ENCODE data around the gene CHID1. TPM values are rescaled to one million over a fixed set of nuclear protein-coding genes. Genes with fewer than 3 reads are reported as not detected.

CHID1 gene
- total and polyA plus RNA-seq, 2 donors = 17.8 to 35.7 TPM

DNA sequence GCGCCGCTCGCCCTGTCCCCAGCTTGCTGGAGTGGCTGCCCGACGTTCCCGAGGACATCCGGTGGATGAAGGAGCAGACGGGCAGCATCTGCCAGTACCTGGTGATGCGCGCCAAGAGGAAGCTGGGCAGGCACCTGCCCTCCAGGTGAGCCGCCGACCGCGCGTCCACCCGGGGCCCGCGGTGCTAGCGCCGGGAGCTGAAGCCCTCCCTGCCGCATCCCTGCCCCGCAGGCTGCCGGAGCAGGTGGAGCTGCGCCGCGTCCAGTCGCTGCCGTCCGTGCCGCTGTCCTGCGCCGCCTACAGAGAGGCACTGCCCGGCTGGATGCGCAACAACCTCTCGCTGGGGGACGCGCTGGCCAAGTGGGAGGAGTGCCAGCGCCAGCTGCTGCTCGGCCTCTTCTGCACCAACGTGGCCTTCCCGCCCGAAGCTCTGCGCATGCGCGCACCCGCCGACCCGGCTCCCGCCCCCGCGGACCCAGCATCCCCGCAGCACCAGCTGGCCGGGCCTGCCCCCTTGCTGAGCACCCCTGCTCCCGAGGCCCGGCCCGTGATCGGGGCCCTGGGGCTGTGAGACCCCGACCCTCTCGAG lies 86.2 kb downstream of the CHID1 start:
- 97% methylated on average over 59 of the region's 59 CpGs for WGBS
- no peak for DNase-seq (ENCODE audit: low read depth in 6 of 9, low spot score in 9 of 9)
- no peak overlapping the region for H3K4me3 ChIP-seq (ENCODE audit: low read length in 2 of 2)
- H3K27ac ChIP-seq (ENCODE audit: low read depth in 1 of 2, low read length in 1 of 2) = no peak overlapping the region
- H3K9me3 ChIP-seq (ENCODE audit: control insufficient read depth in 2 of 2, insufficient read depth in 1 of 2, low read length in 1 of 2) = peaks cover 0 to 7% of the 10 kb centered on the region in 2 donors
- H3K4me1 ChIP-seq (ENCODE audit: control insufficient read depth in 2 of 2, insufficient read depth in 2 of 2, low read length in 2 of 2) = peaks cover 16 to 63% of the 10 kb centered on the region in 2 donors
- H3K27me3 ChIP-seq (ENCODE audit: control insufficient read depth in 2 of 2, insufficient read depth in 1 of 2, low read length in 1 of 2) = peaks cover 33 to 44% of the 10 kb centered on the region in 2 donors
- H3K36me3 ChIP-seq (ENCODE audit: control insufficient read depth in 2 of 2, insufficient read depth in 2 of 2, low read length in 1 of 2) = peaks cover 18 to 41% of the 10 kb centered on the region in 2 donors

DNA sequence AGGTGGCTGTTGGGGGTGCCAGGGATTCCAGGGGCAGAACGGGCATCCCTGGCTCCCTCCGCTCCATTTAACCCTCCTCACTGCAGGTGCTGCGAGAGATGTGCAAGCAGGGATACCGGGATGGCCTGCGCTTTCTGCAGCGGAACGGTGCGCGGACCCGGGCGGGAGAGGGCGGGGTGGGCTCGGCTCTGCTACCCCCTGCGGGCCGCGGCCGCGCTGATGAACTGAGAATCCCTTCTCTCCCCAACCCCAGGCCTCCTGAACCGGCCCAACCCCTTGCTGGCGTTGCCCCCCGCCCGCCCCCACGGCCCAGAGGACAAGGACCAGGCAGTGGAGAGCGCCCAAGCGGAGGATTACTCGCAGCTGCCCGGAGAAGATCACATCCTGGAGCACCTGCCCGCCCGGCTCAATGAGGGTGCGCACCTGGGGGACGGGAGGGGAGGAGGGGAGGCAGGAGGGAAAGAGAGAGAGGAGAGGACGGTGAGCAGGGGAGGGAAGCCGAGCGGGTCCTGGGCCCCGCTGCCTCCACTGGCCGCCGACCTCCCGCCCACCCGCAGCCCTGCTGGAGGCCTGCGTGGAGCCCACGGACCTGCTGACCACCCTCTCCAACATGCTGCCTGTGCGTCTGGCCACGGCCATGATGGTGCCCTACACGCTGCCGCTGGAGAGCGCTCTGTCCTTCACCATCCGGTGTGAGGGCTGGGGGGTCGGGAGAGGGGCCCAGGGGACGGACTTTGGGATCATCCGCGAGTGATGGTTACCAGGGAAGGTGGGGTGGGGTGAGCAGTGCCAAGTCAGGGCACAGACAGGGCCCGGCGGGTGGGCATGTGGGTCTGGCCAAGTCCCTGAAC lies 86.9 kb downstream of the CHID1 start:
- peaks cover 18 to 41% of the 10 kb centered on the region in 2 donors for H3K36me3 ChIP-seq (ENCODE audit: control insufficient read depth in 2 of 2, insufficient read depth in 2 of 2, low read length in 1 of 2)
- peaks cover 16 to 62% of the 10 kb centered on the region in 2 donors for H3K4me1 ChIP-seq (ENCODE audit: control insufficient read depth in 2 of 2, insufficient read depth in 2 of 2, low read length in 2 of 2)
- peaks cover 25 to 37% of the 10 kb centered on the region in 2 donors for H3K27me3 ChIP-seq (ENCODE audit: control insufficient read depth in 2 of 2, insufficient read depth in 1 of 2, low read length in 1 of 2)
- H3K9me3 ChIP-seq (ENCODE audit: control insufficient read depth in 2 of 2, insufficient read depth in 1 of 2, low read length in 1 of 2) = peaks cover 0 to under 1% of the 10 kb centered on the region in 2 donors
- DNase-seq (ENCODE audit: low read depth in 6 of 9, low spot score in 9 of 9) = no peak
- H3K27ac ChIP-seq (ENCODE audit: low read depth in 1 of 2, low read length in 1 of 2) = no peak overlapping the region
- WGBS = 97% methylated on average over 53 of the region's 53 CpGs
- H3K4me3 ChIP-seq (ENCODE audit: low read length in 2 of 2) = no peak overlapping the region

DNA sequence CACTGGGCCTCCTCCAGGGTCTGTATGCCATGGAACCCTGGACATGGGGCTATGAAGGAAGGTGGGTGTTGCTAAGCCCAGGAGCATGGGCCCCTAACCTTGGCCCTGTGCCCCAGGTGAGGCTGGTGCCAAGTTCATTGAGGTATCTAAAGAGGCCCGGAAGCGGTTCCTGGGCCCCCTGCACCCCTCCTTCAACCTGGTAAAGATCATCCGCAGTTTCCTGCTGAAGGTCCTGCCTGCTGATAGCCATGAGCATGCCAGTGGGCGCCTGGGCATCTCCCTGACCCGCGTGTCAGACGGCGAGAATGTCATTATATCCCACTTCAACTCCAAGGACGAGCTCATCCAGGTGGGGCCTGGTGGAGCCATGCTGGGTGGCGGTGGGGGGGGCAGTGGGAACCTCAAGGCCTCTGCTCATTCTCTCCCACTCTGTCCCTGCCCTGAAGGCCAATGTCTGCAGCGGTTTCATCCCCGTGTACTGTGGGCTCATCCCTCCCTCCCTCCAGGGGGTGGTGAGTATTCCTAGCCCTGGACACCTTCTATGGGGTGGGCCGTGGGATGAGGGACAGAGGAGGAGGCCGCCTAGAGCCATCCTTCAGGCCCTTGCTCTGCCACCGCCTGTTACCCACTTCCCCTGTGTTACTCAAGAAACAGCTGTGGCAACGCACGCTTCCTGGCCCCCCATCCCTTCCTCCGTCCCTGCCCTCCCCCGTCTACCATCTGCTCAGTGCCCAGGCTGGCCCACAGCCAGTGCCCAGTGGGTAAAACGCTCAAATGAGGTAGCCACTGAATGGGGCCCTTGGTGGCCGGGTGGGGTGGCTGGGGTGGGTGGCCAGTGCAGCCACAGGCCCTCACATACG lies 88.9 kb downstream of the CHID1 start:
- WGBS = 82% methylated on average over 22 of the region's 22 CpGs
- peaks cover 7 to 18% of the 10 kb centered on the region in 2 donors for H3K27me3 ChIP-seq (ENCODE audit: control insufficient read depth in 2 of 2, insufficient read depth in 1 of 2, low read length in 1 of 2)
- H3K9me3 ChIP-seq (ENCODE audit: control insufficient read depth in 2 of 2, insufficient read depth in 1 of 2, low read length in 1 of 2) = no peaks in the 10 kb centered on the region
- H3K4me3 ChIP-seq (ENCODE audit: low read length in 2 of 2) = no peak overlapping the region
- H3K36me3 ChIP-seq (ENCODE audit: control insufficient read depth in 2 of 2, insufficient read depth in 2 of 2, low read length in 1 of 2) = peaks cover 18 to 41% of the 10 kb centered on the region in 2 donors
- peaks cover 12 to 47% of the 10 kb centered on the region in 2 donors for H3K4me1 ChIP-seq (ENCODE audit: control insufficient read depth in 2 of 2, insufficient read depth in 2 of 2, low read length in 2 of 2)
- no peak for DNase-seq (ENCODE audit: low read depth in 6 of 9, low spot score in 9 of 9)
- no peak overlapping the region for H3K27ac ChIP-seq (ENCODE audit: low read depth in 1 of 2, low read length in 1 of 2)

DNA sequence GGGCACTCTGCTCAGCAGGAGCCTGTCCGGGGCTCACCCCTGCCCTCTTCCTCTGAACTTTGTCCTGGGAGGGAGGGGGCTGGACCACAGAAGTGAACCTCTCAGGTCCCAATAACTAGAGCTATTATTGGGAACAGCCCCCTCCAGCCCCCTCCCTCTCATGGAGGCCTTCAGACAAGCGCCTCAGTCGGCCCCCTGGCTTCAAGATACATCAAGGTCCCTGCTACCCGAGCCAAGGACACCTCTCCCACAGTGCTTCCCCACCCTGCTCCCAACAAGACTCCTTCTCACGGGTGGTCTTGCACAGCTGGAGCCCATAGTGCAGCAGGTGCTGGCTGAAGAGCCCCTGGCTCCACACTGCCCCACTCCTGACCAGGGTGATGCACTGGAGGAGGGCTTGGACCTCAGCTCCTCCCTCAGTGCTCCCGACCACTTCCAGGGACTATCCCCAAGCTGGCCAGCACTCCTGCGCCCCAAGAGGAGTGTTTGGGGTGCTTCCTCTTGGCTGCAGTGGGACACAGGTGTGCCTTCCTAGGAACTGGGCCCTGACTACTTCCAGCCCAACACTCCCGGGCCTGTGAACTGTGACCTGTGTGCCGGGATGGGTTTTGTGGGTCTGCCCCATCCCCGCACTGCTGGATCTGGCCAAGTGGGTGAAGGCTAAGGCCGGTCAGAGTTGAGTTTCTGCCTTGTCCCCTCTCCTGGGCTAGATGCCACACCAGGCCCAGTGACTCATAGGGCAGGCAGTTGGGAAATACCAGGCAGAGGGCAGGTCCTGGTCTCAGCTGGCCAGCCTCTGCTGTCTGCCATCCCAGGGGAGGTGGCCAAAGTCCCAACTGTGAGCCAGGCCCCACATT lies 89.7 kb downstream of the CHID1 start:
- H3K36me3 ChIP-seq (ENCODE audit: control insufficient read depth in 2 of 2, insufficient read depth in 2 of 2, low read length in 1 of 2) = peaks cover 18 to 43% of the 10 kb centered on the region in 2 donors
- DNase-seq (ENCODE audit: low read depth in 6 of 9, low spot score in 9 of 9) = no peak
- peaks cover under 1 to 9% of the 10 kb centered on the region in 2 donors for H3K27me3 ChIP-seq (ENCODE audit: control insufficient read depth in 2 of 2, insufficient read depth in 1 of 2, low read length in 1 of 2)
- WGBS = 88% methylated on average over 11 of the region's 11 CpGs
- H3K4me3 ChIP-seq (ENCODE audit: low read length in 2 of 2) = peak overlapping the region; percentile 52 to 95
- no peaks in the 10 kb centered on the region for H3K9me3 ChIP-seq (ENCODE audit: control insufficient read depth in 2 of 2, insufficient read depth in 1 of 2, low read length in 1 of 2)
- H3K4me1 ChIP-seq (ENCODE audit: control insufficient read depth in 2 of 2, insufficient read depth in 2 of 2, low read length in 2 of 2) = peaks cover 12 to 38% of the 10 kb centered on the region in 2 donors
- H3K27ac ChIP-seq (ENCODE audit: low read depth in 1 of 2, low read length in 1 of 2) = peak overlapping the region in 1 of 2 donors; percentile 70

DNA sequence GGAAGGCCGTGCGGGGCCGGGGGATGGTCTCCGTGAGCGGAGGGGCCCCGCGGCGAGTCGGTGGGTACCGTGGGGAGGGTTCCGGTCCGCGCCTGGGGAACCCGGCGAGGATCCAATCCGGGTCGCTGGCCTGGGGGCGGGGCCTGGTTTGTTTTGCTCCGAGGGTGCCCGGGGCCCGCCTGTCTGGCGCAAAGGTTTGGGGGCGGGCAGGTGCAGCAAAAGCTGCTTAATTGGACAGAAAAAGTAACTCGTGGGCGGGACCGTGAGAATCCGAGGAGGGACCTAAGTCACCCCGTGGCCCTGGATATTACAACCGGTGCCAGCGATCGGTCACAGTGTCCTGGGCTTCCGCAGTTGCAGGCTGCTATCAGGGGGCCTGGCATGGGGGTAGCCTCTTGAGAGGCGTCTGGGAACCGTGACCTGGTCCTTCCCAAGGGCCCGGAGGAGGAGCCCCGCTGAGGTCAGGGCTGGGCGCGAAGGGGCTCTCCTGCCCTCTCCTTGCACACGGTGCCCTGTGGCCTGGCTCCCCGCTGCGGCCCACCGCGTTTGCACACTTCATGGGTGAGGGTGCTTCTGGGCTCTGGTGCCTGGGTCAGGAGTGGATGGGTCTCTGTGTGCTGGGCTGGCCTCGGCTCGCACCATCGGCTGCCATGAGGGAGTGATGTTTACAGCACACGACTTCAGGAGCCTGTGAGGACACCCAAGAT lies 90.5 kb downstream of the CHID1 start:
- H3K27me3 ChIP-seq (ENCODE audit: control insufficient read depth in 2 of 2, insufficient read depth in 1 of 2, low read length in 1 of 2) = peaks cover 0 to 1% of the 10 kb centered on the region in 2 donors
- DNase-seq (ENCODE audit: low read depth in 6 of 9, low spot score in 9 of 9) = peak in 8 of 9 donors; percentile 59 to 94 (median 88)
- H3K4me1 ChIP-seq (ENCODE audit: control insufficient read depth in 2 of 2, insufficient read depth in 2 of 2, low read length in 2 of 2) = peaks cover 12 to 30% of the 10 kb centered on the region in 2 donors
- peak overlapping the region; percentile 52 to 95 for H3K4me3 ChIP-seq (ENCODE audit: low read length in 2 of 2)
- H3K9me3 ChIP-seq (ENCODE audit: control insufficient read depth in 2 of 2, insufficient read depth in 1 of 2, low read length in 1 of 2) = no peaks in the 10 kb centered on the region
- H3K27ac ChIP-seq (ENCODE audit: low read depth in 1 of 2, low read length in 1 of 2) = peak overlapping the region; percentile 83 to 94
- peaks cover 17 to 42% of the 10 kb centered on the region in 2 donors for H3K36me3 ChIP-seq (ENCODE audit: control insufficient read depth in 2 of 2, insufficient read depth in 2 of 2, low read length in 1 of 2)
- 6% methylated on average over 47 of the region's 47 CpGs for WGBS

DNA sequence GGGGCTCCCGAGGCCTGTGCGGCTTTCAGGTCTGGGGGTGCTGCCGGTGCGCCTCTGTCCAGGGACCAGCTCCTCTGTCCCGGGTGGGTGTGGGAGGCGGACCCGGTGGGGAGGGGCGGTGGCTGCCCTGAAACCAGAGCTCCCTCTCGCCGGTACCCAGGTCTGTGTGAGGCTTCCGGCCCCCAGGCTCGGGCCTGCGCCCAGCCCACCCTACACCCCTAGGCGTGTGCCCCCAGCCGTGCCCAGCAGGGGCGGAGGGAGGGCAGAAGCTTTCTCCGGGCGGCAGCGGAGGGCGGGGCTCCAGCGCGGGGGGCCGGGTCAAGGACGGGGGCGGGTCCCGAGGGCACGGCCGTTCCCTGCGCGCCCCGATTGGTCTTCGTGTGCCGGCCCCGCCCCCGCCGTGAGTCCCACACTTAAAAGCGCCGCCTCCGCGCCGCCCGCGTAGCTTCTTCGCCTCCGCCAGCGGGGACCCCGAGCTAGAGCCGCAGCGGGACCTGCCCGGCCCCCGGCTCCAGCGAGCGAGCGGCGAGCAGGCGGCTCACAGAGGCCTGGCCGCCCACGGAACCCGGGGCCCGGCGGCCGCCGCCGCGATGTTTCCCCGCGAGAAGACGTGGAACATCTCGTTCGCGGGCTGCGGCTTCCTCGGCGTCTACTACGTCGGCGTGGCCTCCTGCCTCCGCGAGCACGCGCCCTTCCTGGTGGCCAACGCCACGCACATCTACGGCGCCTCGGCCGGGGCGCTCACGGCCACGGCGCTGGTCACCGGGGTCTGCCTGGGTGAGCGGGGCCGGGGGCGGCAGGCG lies 91.3 kb downstream of the CHID1 start:
- Histone ChIP-seq H3K36me3 (ENCODE audit: control insufficient read depth in 2 of 2, insufficient read depth in 2 of 2, low read length in 1 of 2) (peaks cover 14 to 38% of the 10 kb centered on the region in 2 donors), H3K27me3 (ENCODE audit: control insufficient read depth in 2 of 2, insufficient read depth in 1 of 2, low read length in 1 of 2) (no peaks in the 10 kb centered on the region), H3K9me3 (ENCODE audit: control insufficient read depth in 2 of 2, insufficient read depth in 1 of 2, low read length in 1 of 2) (no peaks in the 10 kb centered on the region), H3K27ac (ENCODE audit: low read depth in 1 of 2, low read length in 1 of 2) (peak overlapping the region; percentile 83 to 94), H3K4me3 (ENCODE audit: low read length in 2 of 2) (peak overlapping the region; percentile 52 to 95), H3K4me1 (ENCODE audit: control insufficient read depth in 2 of 2, insufficient read depth in 2 of 2, low read length in 2 of 2) (peaks cover 12 to 25% of the 10 kb centered on the region in 2 donors)
- peak in 8 of 9 donors; percentile 81 to 95 (median 90) for DNase-seq (ENCODE audit: low read depth in 6 of 9, low spot score in 9 of 9)
- WGBS = under 1% methylated on average over 96 of the region's 96 CpGs

DNA sequence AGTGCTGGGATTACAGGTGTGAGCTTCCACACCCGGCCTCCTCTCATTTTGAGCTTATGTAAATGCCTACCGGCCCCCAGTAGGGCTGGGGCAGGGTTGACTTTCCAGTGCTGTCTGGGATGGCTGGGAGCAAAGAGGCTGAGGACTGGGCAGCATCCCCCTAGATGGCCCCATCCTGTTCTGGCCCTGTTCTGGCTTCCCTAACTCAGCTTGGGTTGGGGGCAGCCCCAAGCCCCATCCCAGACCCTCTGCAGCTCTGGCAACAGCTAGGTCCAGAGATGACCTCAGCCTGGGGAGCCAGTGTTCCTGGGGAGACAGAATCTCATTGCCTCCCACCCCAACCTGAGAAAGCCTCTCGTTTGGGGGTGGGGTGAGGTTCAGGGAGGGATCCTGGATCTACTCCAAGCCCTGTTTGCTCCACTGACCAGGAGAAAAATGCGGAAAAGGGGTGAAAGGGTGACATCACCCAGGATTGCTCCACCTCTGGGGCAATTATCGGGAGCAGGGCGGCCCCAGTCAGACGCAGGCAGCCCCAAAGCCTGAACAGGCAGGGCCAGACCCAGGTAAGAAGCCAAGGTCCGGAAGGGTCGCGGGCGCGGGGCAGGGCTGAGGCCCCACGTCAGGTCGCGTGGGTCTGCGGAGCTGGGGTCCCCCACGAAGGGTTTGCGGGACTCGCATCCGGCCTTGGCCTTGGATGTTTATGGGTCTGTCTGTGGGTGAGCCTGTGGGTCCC lies 92.0 kb downstream of the CHID1 start, which contains the start of gene PNPLA2:
PNPLA2 (plus strand) TSS at position 519 of the 733 bp plus-strand sequence. CDS start 805 bp downstream, outside the sequence.
- 55% methylated on average over 20 of the region's 20 CpGs for WGBS
- peaks cover 12 to 25% of the 10 kb centered on the region in 2 donors for H3K4me1 ChIP-seq (ENCODE audit: control insufficient read depth in 2 of 2, insufficient read depth in 2 of 2, low read length in 2 of 2)
- H3K4me3 ChIP-seq (ENCODE audit: low read length in 2 of 2) = peak within 1 kb of the TSS; percentile 52 to 95
- DNase-seq (ENCODE audit: low read depth in 6 of 9, low spot score in 9 of 9) = no peak
- H3K27ac ChIP-seq (ENCODE audit: low read depth in 1 of 2, low read length in 1 of 2) = peak within 1 kb of the TSS; percentile 83 to 94
- no peaks in the 10 kb centered on the region for H3K27me3 ChIP-seq (ENCODE audit: control insufficient read depth in 2 of 2, insufficient read depth in 1 of 2, low read length in 1 of 2)
- H3K36me3 ChIP-seq (ENCODE audit: control insufficient read depth in 2 of 2, insufficient read depth in 2 of 2, low read length in 1 of 2) = peaks cover 11 to 32% of the 10 kb centered on the region in 2 donors
- no peaks in the 10 kb centered on the region for H3K9me3 ChIP-seq (ENCODE audit: control insufficient read depth in 2 of 2, insufficient read depth in 1 of 2, low read length in 1 of 2)
